ENCODE data around the gene KANSL1. TPM values are rescaled to one million over a fixed set of nuclear protein-coding genes. Genes with fewer than 3 reads are reported as not detected.
A peak's percentile ranks its signal among the peaks of the same experiment; 100 is the strongest.

KANSL1 gene
- total and polyA plus RNA-seq, 12 donors, result 23.2 to 81.2 (median 58.0) TPM

DNA sequence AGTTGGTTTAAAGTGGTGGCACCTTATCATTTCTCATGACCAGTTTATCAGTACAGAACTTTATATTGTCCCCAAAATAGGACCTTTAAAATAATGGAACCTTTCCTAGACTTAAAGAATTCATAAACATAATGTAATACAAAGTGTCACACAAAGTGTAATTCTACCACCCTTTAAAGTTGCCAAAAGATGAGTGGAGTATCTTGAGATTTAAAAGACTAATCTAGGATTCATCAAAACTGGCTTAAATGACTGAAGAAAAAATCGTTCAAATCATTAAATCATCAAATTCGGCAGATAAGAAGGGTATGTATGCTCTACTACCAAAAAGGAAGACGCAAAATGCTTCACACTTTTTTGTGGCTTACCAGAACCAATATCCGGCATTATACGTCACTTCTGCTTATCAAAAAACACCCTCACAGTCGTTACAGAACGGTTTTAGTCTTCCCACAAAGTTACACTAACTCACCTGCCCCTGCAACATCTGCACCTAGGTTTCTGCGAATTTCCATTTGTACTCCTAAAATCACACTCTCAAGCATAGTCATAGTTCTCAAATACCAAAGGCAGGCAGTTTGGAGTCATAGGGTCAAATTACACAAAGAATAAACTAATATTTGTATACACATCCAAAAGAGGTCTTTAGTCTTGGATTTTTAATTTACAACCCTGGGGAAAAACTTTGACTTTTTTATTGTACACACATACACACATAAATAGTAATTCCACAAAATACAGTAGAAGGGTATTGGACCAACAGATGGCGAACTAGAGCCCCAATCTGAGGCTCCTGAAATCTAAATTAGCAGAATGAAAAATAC, 1.4 kb upstream of the KANSL1 start:
- intact Hi-C loops (cut with DNase I), result loop anchor here in 1 of 2 donors (5.0 kb wide), 1 partner anchor 147 kb away; no protein-coding TSS in a partner anchor
- WGBS, 4 donors, result 38 to 45% (median 42%) methylated on average over 9 of the region's 9 CpGs
- DNase-seq, result peak in 1 of 7 donors; percentile 26
- H3K36me3 ChIP-seq (replicated peaks in 1 of 2), result no peaks in the 10 kb centered on the region
- no peaks in the 10 kb centered on the region for H3K27me3 ChIP-seq
- peaks cover 11 to 37% of the 10 kb centered on the region in 2 donors for H3K4me1 ChIP-seq (replicated peaks in 1 of 2)
- no peaks in the 10 kb centered on the region for H3K9me3 ChIP-seq (replicated peaks in 1 of 3)
- H3K27ac ChIP-seq, result peak overlapping the region; percentile 27 to 100 (median 99)
- H3K4me3 ChIP-seq, result peak overlapping the region in 2 of 4 donors; percentile 90 to 98
- TF ChIP-seq, protein P1, sequence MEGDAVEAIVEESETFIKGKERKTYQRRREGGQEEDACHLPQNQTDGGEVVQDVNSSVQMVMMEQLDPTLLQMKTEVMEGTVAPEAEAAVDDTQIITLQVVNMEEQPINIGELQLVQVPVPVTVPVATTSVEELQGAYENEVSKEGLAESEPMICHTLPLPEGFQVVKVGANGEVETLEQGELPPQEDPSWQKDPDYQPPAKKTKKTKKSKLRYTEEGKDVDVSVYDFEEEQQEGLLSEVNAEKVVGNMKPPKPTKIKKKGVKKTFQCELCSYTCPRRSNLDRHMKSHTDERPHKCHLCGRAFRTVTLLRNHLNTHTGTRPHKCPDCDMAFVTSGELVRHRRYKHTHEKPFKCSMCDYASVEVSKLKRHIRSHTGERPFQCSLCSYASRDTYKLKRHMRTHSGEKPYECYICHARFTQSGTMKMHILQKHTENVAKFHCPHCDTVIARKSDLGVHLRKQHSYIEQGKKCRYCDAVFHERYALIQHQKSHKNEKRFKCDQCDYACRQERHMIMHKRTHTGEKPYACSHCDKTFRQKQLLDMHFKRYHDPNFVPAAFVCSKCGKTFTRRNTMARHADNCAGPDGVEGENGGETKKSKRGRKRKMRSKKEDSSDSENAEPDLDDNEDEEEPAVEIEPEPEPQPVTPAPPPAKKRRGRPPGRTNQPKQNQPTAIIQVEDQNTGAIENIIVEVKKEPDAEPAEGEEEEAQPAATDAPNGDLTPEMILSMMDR (IDR thresholded peaks at IDR 0.05), result peak; percentile 7 to 47 (median 33)
- TF ChIP-seq POLR2A (IDR thresholded peaks at IDR 0.05), result no peak

DNA sequence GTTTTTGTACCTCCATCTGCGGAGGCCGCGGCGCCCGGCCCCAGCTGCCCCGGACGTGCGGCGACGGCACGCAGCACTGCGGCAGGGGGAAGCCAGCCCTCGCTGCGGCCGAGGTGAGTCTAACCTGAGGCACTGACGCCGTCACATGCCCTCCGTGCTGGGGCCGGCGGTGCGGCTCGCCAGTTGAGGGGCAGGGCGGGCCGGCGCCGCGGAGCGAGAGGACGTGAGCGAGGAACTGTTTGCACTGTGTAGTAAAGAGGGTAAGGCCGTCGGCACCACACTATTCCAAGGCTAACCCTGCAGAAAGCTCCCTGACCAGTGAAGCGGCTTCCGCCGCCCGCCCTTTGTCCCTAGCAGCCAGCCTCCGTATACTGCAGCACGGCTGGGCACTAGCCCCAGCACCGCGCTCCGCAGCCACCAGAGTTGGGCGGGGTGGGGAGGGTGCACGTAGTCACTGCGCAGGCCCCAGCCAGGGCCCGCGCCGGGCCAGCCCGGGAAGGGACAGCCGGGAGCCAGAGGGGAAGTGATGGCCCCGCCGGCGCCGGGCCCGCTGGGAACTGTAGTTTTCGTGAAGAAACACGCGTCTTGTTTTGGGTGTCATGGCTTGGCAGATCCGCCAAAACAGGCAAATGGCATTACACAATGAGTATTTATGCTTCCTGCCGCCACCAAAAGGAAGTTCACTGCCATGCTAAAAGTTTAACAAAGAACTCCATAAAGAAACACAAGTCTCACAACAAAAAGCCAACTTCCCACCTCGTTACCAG, 580 bp upstream of the KANSL1 start:
- peak overlapping the region; percentile 37 to 98 (median 76) for H3K4me3 ChIP-seq
- H3K27me3 ChIP-seq, result no peaks in the 10 kb centered on the region
- WGBS, 4 donors, result 0 to 1% (median 0%) methylated on average over 23 to 60 of the region's 60 CpGs
- peaks cover 11 to 39% of the 10 kb centered on the region in 2 donors for H3K4me1 ChIP-seq (replicated peaks in 1 of 2)
- intact Hi-C loops (cut with DNase I), result loop anchor here (2.0 to 5.0 kb wide), 2 partner anchors 147 to 149 kb away; no protein-coding TSS in a partner anchor
- DNase-seq, result peak; percentile 96 to 99 (median 97)
- peak overlapping the region; percentile 86 to 100 (median 99) for H3K27ac ChIP-seq
- peak; percentile 8 to 93 for TF ChIP-seq POLR2A (IDR thresholded peaks at IDR 0.05)
- TF ChIP-seq, protein P1 (IDR thresholded peaks at IDR 0.05), result peak in 2 of 6 experiments; percentile 34 to 37
- H3K36me3 ChIP-seq (replicated peaks in 1 of 2), result no peaks in the 10 kb centered on the region
- H3K9me3 ChIP-seq (replicated peaks in 1 of 3), result no peaks in the 10 kb centered on the region

DNA sequence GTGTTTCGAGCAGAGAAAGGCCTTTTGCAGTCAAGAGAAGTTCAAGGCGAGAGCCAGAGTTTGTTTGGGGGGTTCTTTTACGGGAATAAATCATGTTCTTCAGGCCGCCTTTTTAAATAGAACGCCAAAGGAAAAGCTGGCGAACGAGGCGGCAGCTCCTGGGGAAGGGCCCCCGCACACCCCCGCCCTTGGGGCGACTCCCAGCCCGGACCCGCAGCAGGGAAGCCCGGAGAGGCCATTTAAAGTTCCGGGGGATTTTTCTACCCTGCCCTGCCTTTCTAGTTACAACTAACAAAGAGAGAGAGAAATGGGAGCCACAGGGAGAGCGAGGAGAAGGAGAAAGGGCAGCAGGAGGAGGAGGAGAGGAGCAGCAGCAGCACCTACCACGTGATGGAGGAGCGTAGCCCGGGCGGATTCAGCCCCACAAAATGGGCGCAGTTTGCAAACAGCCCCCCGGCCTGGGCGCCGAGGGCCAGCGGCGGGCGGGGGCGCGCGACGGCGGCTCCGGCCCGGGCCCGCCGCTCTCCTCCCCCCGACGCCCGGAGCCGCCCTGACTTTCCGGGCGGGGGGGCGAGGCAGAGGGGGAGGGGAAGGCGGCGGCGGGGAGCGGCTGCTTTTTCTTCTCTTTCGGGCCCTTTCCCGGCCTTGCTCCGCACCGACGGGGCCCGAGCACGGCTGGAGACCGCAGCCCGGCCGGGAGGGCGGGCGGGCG, 634 bp downstream of the KANSL1 start:
- H3K27me3 ChIP-seq, result no peaks in the 10 kb centered on the region
- intact Hi-C loops (cut with DNase I), result loop anchor here (2.0 to 5.0 kb wide), 2 partner anchors 145 to 148 kb away; no protein-coding TSS in a partner anchor
- H3K4me1 ChIP-seq (replicated peaks in 1 of 2), result peaks cover 18 to 52% of the 10 kb centered on the region in 2 donors
- peak; percentile 71 to 85 (median 80) for DNase-seq
- H3K9me3 ChIP-seq (replicated peaks in 1 of 3), result no peaks in the 10 kb centered on the region
- H3K27ac ChIP-seq, result peak overlapping the region; percentile 98 to 100 (median 99)
- H3K4me3 ChIP-seq, result peak overlapping the region; percentile 71 to 93 (median 86)
- H3K36me3 ChIP-seq (replicated peaks in 1 of 2), result no peaks in the 10 kb centered on the region
- WGBS, 4 donors, result 0 to 1% (median 0%) methylated on average over 14 to 58 of the region's 60 CpGs
- TF ChIP-seq, protein P1 (IDR thresholded peaks at IDR 0.05), result no peak
- TF ChIP-seq POLR2A (IDR thresholded peaks at IDR 0.05), result peak in 1 of 2 donors; percentile 28
